ENCODE data around the gene CEP162.

- no peak for TF ChIP-seq CTCF (IDR thresholded peaks at IDR 0.05)
- no peak for TF ChIP-seq POLR2A (IDR thresholded peaks at IDR 0.05)
Observed at GRCh38 chr6:84150705-84151104, 76.7 kb downstream of the CEP162 start.

Data from heart left ventricle (tissue), 13 donors.